SIG-M5 treated with dmso at 0.1 percent for 504 hours (cell line): ENCODE data around the gene ALDH8A1.

Experiments
- DNase-seq: peaks from one replicate; lab custom pipeline; 2025; ENCODE audit not compliant: unreplicated experiment; lab: John Stamatoyannopoulos, UW

Gene ALDH8A1, protein sequence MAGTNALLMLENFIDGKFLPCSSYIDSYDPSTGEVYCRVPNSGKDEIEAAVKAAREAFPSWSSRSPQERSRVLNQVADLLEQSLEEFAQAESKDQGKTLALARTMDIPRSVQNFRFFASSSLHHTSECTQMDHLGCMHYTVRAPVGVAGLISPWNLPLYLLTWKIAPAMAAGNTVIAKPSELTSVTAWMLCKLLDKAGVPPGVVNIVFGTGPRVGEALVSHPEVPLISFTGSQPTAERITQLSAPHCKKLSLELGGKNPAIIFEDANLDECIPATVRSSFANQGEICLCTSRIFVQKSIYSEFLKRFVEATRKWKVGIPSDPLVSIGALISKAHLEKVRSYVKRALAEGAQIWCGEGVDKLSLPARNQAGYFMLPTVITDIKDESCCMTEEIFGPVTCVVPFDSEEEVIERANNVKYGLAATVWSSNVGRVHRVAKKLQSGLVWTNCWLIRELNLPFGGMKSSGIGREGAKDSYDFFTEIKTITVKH

DNA sequence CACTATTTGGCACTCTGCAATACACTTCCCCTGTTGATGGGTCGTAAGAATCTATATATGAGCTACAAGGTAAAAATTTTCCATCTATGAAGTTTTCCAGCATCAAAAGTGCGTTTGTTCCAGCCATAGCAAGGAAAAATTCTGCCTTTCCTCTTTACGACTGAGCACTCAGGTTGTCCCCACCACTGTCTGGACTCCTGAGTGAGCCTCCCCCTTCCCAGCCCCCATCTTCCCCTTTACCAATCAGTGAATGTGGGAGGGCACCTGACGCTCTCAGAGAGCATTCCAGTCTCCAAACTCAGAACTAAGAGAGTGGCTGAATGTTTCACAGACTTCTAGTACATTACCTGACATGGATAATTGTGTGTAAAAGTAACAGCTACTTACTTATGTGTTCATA lies at the start of gene ALDH8A1:
Gene ALDH8A1, minus strand, starts transcription at position 175 of the 400 bp plus-strand sequence. Its CDS starts 48 bp downstream, at position 127.
- no peak for DNase-seq

DNA sequence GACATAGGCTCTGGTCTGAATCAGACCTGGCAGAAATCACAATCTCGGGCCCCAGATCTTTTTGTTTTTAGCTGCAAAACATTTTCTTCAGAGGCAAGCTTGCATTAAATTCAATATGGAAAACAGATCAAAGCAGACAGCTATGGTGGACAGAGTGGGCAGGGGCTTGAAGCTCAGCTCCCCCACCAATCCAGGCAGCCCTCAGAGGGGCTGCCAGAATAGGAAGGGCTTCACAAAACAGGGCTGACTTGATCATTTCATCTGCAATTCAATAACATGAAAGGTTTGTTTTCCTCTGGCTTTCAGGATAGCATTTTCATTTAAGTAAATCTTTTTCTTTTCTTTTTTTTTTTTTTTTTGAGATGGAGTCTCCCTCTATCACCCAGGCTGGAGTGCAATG lies 49.2 kb upstream of the ALDH8A1 start:
- no peak for DNase-seq

DNA sequence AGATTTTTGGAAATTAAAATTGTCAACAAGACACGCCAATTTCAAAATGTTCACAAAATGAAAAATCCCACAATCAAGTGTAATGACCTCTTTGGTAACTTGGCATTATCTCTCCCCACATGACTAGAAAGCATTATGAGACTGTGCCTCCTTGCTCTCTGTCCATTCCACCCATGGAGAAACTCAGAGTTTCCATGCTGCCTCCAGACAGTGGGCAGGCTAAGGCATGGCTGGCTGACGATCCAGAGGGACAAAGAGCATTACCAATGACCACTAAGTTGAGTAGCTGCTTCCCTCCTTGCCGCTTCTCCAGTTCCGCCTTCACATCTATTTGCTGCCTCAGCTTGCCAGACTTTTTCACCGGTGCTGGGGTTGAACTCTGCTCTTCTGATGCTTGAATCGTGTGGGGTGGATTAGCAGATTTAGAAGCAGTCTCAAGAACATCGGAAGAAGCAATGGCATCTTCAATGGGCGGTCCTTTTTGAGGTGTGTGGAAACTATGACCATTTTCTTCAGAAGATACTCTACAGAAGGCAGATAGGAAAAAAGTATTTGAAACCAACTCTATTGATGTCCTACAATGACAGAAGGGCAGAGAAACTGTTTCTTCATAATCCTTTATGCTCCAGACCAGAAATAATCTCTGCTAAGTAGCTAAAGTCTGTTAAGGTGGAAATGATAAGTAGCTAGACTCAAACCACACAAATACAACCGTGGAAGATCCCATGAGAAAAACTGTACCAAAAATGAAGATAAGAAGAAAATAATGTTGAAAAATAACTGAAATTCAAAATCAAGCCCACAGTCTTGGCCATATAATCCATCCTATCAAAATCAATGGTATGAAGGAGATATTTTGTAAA lies 47.5 kb upstream of the ALDH8A1 start:
- no peak for DNase-seq

DNA sequence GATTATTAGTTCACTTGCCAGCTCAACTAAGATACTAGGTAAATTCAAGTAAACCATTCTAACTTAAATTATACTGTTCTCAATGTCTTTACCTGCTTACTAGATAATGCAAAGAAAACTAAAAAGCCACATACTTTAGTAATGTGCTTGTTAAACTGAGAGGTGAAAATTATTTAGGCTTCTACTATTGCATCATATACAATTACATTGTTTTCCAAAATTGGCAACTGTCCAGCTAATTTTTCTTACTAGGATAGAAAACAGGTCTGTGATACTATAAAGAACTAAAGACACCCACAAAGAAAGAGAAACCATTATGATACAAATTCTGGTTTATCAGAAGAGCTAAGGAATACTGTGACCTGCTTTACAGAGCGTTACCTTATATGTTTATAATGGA lies 45.6 kb upstream of the ALDH8A1 start:
- no peak for DNase-seq

DNA sequence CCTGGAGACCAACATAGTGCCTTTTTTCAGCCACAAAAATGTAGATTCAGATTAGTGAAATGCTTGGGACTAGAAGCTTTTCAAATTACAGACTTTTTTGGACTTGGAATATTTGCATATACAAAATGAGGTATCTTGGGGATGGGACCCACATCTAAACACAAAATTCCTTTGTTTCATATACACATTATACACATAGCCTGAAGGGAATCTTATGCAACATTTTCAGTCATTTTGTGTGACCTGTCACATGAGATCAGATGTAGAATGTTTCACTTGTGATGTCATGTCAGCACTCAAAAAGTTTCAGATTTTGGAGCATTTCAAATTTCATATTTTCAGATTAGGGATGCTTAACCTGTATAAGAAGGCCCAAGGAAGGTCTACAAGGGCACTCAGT lies 44.5 kb upstream of the ALDH8A1 start:
- no peak for DNase-seq

DNA sequence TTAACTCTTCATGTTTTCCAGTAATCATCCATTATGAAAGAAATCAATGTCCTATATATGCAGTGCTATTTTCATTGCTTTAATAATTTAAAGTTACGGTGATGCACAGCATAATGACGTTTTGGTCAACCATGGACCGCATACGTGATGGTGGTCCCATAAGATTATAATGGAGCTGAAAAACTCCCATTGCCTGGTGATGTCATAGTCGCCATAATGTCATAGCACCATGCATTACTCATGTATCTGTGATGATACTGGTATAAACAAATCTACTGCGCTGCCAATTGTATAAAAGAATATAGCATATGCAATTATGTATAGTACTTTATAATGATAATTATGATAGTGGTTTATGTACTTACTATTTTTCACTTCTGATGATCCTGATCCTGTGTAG lies 42.3 kb upstream of the ALDH8A1 start:
- DNase-seq, result no peak

DNA sequence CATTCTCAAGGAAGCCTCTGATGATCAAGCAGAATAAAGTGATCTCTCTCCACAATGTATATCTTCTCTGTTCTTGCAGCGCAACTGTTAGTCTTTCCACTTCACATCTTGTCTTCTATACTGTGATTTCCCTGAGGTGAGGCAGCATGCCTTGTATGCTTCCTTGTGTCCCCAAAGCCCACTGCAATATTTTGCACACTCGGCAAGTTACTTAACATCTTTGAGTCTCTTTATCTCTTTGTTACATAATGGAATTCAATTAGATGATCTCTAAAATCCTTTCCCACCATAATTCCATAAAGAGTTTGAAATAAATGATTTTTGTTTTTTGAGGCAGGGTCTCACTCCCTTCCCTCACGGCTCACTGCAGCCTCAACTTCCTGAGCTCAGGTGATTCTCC lies 40.4 kb upstream of the ALDH8A1 start:
- DNase-seq, result no peak

DNA sequence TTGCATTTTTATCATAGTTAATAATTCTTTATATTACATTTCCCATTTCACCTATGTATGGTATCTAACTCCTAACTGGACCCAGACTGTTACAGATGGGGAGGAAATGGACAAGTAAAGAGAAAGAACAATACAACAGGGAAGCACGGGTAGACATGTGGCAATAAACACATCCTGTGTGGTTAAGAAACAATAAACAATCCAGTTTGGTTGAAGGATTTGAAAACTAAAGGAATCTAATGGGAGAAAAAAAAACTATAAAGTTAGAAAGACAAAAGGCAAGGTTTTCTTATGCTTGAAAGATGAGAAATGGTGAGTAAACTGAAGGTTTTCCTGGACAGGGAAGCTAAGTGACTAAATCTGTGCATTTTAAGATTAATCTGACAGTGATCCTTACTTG lies 34.9 kb upstream of the ALDH8A1 start:
- no peak for DNase-seq

DNA sequence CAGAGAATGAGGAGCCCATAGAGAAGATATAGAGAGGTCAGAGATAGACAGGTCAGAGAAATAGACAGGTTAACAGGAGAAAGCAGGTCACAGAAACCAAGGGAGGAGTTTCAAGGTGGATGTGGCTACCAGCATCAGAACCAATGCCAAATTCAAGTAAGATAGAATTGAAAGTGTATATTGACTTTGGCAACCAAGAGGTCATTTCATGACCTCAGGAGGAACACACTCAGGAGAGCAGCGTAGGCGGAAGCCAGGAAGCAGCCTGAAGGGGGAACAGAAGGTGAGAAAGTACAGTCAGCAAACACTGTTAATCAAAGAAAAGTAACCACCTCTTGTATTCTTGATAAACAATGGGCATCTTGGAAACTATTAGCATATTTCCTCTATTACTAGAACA lies 33.9 kb upstream of the ALDH8A1 start:
- DNase-seq, result no peak

DNA sequence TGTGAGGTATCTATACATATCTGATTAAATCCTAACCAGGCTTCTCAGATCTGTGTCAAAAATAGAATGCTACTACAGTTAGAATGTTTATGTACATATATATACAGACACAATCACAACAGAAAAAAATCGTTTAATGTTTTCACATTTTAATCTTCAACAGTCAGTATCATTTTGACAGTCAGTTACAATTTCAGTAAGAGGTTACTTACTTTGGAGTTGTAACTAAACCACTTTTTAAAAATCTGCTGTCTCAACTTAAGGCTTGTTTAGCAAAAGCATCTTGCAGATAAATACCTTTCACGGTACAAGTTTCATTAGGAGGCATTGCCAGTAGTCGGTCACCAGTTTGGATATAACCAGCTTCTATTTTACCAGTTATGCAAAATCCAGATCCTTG lies 32.3 kb upstream of the ALDH8A1 start:
- no peak for DNase-seq

DNA sequence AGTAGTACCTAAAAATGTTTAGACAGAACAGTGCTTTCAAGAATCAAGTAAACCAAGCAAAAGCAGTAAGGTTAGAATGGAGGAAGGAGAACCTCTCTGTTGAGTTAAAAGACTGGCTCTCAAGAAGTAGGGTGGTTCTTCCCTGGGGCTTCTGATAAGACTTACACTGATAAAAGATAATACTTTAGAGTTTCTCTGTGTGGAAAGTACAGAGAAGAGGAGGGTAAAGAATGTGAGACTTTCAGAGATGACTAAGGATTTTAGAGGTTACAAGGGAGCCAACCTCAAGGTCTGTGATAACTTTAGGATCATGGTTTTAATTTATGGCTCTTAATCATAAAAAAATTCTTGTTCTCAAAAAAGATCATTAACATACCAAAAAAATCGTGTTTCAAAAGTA lies 30.9 kb upstream of the ALDH8A1 start:
- DNase-seq, result no peak

DNA sequence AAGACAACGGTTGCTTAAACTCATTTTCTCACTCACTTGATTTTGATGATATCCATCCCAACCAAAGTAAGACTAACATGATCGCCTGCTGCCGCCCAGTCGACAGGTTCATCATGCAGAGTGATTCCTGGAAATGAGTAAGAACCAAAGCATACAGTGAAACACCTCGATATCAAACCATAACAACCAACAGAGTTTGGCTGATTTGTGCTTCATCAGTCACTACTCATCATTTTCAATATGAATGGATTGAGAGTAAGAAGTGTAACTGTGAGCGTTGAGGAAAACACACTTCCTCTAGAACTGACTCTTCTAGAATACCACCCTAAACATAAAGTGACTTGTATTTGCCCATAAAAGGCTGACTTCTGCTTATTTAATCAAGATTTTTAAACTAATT lies 29.2 kb upstream of the ALDH8A1 start:
- no peak for DNase-seq

DNA sequence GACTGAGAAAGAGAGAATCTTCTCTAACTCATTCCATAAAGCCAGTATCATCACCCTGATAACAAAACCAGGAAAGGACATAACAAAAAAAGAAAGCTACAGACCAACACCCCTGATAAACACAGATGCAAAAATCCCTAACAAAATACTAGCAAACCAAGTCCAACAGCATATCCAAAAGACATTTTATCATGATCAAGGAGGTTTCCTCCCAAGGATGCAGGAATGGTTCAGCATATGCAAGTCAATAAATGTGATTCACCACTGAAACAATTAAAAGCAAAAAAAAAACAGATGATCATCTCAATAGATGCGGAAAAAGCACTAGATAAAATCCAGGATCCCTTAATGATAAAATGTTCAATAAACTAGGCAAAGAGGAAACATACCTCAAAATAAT lies 24.5 kb upstream of the ALDH8A1 start:
- DNase-seq, result no peak

DNA sequence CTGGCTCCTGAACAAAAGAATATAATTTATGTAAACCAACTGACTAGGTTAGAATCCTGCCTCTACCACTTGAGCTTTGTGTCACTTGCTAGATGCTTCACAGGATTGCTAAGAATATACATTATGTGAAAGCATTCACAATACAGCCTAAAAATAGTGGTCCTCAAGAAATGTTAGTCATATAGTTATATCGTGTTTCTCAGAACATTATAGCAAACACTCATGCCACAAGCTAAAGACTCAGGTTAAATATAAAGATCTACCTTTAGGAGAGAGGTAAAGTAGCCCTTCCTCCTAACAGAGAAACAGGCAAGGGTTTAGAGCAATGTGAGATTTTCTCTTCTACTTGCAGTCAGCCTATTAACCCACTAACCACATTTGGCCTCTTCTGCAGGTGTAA lies 17.8 kb upstream of the ALDH8A1 start:
- DNase-seq, result no peak

DNA sequence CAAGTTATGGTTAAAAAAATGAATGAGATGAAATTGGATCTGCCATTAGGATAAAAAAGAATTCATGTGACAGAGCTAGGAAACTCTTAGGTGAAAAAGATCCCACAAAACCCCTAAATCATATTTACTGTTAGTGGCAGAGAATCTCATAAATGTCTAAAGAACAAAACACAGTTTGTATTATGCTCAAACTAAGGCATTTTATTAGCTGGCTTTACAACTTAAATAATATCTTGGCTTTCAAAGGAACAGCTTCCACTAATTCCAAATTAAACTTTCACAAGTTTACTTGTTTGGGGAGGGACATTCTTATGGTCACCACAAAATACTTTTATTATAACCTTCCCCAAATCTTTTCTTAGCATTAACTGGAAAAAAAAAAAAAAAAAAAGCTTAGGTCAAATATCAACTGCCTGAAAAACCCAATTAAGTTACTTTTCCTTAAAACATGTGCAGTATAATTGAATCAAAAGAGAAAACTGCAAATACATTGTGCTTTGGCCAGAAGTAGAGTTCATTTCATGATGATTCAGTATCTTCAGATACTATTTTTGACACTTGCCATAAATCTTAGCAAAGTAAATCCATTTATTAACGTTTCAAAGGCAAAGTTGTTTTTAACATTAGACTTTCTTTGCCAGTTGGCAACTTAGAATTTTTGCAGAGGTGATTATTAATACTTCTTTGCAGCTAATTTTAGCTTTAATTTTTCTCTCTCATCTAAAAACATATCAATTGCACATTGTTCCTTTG lies 14.7 kb upstream of the ALDH8A1 start:
- no peak for DNase-seq

DNA sequence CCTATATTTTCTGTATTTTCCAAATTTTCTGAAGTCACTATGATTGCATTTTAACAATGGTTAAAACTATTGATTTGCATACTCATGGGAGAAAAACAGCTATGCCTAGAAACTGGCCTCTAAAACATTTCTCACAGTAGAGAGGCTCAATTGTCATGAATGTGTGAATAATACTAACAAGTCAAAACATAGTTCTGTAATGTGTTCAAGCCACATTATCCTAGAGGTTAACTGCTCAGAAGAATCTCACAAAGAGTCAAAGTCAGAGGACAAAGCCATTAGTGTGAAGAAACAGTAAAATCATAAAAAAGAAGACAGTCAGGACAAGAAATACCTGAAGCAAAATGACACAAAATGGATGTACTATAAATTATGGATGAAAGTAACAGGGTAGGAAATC lies 12.5 kb upstream of the ALDH8A1 start:
- DNase-seq, result no peak

DNA sequence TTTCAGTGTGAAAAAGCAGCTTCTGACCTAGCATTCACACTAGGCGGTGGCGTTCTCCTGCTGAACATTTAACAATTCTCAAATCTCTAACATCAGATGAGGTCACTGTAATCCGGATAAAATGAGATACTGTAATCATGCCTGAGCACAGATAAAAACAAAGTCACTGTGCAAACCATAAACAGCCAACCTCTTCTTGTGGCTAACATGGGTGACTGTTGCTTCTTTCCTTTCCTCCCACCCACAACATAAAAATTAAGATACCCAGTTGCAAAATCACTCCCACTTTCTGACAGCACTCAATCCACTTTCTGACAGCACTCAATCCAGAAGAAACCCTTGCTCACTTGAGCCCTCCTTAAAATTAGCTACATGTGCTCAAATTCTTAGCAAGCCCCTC lies 11.5 kb upstream of the ALDH8A1 start:
- no peak for DNase-seq

DNA sequence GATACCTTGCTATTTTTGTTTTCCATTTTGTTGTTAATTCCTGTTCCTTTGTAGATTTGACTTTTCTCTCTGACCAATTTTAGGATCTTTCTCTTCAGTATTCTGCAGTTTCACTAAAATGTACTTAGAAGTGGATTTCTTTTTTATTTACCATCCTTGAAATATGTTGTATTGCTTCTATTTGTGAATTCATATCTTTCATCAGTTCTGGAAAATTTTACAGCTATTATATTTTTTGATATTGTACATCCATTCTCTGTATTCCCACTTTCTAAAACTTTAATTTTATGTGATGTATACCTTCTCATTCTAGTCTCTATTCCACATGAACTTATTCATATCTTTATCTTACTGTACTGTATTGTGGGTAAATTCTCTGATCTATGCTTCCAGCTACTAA lies 9.7 kb upstream of the ALDH8A1 start:
- DNase-seq, result no peak

DNA sequence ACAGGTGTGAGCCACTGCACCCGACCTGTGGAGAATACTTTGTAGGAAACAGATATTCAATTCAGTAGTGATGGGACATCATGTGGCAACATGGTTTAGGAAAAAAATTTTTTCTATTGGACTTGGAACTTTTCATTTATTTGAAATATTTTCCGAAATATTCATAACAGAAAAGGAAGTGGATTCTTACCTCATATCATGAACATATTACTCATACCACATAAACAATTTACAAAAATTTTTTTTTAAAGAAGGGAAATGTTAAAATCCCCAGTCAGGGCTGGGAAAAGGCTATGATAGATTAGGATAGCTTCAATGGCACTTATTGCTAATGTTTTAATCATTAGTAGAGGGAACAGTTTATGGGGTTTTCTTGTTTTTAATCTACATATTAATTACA lies 6.8 kb upstream of the ALDH8A1 start:
- no peak for DNase-seq

DNA sequence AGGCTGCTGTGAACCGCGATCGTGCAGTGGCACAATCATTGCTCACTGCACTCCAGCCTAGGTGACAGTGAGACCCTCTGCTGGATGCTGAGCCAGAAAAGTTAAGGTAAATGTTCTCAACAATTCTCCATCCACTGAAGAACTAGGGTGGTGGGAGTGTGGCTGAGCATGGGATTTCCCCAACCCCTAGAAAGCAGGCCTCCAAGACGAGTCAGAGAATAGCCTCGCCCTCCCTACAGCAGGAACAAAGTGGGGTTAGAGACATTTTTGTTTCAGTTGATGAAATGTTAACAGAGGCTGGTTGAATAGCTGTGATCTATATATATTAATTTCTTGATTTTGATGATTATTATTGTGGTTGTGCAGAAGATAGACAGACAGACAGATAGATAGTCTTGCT lies 6.1 kb upstream of the ALDH8A1 start:
- DNase-seq, result no peak

DNA sequence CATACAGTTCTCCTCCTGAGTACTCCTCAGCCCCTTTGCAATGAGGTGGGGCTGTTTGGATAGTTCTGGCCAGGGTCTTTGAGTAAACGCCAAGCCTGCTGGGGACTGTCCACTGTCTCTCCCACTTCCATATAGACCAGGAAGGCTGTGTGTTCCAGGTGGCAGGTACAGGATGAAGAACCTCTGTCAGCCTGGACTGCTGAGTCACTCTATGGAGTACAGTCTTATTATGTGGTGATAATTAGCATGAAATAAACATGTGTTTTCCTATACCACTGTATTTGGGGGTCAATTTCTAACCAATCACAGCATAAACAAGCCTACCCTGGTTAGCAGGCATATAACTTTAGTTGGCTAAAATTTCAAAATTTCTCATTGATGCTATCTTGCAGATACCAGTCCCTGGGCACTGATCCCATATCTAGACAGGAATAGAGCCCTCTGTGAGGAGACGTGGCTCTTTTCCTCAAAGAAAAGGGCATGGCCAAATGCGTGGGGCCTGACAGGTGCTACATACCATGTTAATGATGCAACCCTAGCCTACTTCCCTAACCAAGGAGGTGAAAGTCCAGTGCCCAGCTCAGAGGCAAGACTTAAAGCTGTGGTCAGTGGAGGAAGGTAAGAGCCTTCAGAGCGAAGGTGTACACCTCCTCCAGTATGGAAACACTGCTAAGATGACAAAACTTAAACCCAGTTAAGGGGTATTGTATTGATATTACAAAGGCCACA lies 4.5 kb upstream of the ALDH8A1 start:
- DNase-seq, result no peak
